ENCODE results near the gene PKP4. TPM values are rescaled to one million over a fixed set of nuclear protein-coding genes. Genes with fewer than 3 reads are reported as not detected.

The PKP4 gene
- total RNA-seq, 2 donors from 2014 or later = 44.7 to 56.5 TPM

DNA sequence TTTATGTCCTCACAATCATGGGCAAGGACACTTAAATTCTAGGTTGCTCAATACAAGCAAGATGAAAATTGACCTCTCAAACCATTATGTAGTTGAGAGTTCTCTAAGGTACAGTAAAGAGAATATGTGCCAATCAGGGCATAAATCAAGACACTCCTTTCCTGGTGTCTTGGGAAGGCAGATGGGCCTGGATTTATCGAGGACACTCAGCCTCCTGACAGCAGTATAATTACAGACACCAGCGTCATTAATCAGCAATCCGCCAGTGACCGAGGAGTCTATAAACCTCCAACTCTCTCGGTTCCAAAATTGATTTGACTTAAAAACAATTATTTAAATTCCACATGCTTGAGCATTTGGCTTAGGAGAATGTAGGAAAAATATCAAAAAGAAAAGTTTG, 262.7 kb downstream of the PKP4 start:
- intact Hi-C loops (cut with DNase I) = no loop called here
- no peak for DNase-seq (ENCODE audit: low spot score)

DNA sequence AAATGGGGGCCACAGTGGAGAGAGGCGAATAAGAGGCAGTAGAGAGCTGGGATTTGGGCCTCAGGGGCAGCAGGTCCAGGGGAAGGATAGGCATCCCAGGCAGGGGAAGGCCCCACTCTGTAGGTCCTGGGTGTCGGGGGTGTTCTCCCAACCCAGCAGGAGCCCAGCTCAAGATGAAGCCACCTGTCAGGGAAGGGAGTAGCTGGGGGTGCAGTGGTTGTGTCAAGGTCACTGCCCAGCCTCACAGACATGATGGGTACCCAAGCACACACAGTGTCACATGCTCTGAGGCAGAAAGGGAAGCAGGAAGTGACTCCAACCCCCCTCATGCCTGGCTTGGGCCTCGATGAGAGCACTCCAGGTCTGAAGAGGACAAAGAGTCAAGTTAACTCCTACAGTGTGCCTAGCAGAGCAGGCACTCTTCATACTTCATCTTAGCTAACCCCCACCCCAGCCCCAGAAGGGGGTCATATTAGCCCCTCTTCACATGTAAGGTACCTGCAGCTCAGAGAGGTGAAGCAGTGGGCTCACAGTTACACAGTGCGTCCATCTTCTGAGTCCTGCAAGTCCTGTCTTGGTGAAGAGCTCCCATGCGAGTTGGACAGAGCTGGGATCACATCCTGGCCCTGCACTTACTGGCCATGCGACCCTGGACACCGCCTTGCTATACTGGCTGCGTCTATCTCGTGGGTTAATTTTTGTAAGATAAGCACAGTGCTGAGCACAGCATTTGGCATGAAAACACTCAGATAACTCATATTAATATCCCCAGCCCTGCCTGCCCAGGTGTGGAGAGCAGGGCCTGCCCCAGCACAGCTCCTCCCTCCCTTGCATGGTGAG, 265.7 kb downstream of the PKP4 start:
- DNase-seq (ENCODE audit: low spot score) = no peak
- intact Hi-C loops (cut with DNase I) = no loop called here

DNA sequence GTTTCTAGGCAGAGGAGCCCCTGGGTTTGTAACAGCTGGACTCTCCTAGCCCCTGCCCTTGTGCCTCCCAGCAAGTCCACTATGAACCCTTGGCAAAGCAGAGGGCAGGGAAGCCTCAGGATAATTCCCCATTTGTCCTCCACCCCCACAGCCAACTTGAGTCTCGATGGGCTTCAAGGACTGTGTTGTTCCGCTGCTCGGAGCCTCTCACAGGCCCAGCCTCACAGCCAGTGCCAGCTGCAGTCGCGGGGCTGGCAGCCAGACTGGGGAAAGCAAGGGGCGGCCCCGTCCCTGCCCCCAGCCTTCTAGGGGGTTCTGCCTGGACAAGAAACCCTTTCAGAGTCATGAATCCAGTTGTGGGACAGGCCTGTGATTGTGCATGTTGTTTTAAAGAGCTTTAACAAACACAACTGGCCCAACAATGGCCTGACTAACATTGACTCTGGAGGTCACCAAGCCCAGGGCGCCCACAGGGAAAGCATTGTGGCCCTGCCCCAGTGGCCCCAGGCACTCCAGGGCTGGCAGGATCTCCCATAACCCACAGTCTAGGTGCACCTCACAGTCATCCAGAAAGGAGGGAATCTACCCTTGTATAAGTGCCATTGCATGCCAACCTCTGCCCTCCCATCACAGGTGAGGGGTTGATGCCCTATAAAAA, 266.6 kb downstream of the PKP4 start:
- intact Hi-C loops (cut with DNase I) = no loop called here
- no peak for DNase-seq (ENCODE audit: low spot score)

DNA sequence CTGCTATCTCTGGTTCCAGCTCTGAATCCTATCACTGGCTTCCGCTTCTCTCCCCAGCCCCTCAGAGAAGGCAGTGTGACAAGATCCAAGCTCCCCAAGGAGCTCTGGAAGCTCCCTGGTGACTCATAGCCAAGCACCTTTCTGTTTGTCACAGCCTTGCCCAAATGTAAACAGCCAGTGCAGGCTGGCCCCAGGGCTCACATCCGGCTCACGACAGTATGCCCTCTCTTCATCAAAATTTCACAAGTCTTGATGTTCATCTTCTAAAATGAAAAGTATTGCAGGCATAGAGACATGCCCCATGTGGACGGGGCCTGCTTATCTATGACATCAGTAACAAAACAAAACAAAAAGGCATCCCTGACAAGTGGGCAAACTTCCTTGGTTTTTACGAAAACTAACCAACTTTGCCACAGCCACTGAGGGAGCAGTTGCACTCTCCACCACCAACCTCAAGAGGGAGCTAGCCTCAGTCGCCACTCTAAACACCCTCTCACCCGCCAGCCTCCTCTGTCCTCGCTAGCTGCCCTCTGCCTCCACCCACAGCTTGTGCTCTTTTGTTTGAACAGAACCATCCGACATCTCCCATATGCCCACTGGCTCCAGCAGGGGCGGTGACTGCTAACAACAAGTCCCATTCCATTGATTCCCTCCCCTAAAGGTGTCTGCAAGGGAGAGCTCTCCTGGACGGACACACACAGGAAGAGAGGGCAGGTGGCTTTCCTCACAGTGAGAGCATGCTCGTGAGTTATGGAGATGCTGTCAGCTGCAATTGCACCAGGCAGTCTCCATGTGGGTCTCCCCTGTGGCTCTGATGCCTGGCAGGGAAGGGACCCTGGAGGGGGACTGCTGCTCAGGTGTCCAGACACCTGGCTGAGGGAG, 267.4 kb downstream of the PKP4 start:
- intact Hi-C loops (cut with DNase I) = loop anchor here in 1 of 2 donors (1.0 kb wide), 1 partner anchor 30 kb away; no protein-coding TSS in a partner anchor
- DNase-seq (ENCODE audit: low spot score) = no peak

DNA sequence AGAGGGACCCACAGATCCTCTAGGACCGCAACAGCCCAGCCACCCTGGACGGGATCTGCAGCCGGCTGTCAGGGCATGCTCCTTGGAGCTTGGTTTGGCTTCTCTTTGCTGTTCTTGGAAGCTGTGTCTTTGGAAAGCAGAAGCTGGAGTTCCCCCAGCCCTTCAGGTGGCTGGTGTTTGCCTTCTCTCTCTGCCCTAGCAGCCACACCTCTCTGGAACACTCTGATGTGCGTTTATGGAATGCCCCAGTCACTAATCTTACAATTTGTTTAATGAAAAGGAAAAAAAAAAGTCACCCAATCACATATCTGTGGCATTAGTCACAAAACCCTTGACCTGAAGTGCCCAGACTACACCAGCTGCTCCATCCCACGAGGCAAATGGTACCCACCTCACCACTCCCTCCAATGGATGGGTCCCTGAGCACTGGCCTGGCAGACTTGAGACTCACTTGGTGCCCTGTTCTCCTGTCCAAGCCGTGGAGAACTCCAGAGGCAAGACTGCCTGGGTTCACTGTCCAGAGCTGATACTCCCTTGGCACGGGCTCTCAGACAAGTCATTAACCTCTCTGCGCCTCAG, 268.1 kb downstream of the PKP4 start:
- intact Hi-C loops (cut with DNase I) = loop anchor here in 1 of 2 donors (1.0 kb wide), 1 partner anchor 29 kb away; no protein-coding TSS in a partner anchor

DNA sequence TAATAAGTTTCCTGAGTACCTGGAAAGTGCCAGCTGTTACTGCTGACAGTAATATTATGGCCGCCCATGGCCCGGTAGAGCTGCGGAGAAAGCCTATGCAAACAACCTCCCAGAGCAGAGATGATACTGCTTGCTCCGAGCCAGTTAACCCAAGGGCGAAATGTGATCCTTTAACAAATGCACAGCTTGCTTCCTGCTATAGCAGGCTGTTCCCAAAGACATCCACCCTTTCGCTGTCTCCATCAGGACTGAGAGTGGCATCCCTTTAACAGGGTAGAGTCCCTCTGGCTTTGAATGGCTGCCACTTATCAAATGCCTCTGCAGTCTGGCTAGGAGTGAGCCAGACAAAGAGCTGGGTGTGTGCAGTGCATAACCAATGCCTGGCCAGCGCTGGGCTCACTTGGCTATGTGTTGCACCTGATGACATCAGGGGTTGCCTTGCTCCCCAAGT, 268.7 kb downstream of the PKP4 start:
- intact Hi-C loops (cut with DNase I) = no loop called here
- no peak for DNase-seq (ENCODE audit: low spot score)

More for the DNA sequence above, 268.1 kb downstream of the PKP4 start:
- DNase-seq (ENCODE audit: low spot score) = no peak

DNA sequence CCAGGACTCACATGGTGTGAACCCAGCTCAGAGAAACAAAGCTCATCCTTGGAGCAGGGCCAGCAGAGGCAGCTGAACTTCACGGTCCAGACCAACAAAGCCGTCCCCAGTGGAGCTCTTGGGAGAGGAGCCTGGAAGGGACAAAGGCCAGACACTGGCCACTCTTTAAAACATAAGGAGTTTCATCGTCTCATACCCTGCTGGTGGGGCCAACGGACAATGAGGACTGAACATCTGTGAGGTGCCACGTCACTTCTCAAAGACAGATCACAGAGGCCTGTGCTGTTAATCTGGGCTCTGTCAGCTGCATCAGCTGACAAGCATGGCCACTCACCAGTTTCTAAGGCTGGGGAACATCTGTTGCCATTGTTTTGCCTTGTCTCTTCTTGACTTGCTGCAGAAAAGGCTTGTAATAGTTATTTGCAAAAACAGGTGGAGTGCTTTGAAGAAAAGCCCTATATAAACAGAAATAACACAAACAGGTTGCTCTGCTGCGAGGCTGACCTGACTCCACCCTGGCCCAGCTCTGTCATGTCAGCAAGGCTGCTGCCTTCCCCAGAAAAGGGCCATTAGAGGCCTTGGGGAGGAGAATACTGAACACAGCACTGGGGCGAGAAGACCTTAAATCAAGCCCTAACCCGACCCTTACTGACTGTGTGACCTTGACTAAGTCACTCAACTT, 270.3 kb downstream of the PKP4 start:
- intact Hi-C loops (cut with DNase I) = no loop called here
- DNase-seq (ENCODE audit: low spot score) = no peak

DNA sequence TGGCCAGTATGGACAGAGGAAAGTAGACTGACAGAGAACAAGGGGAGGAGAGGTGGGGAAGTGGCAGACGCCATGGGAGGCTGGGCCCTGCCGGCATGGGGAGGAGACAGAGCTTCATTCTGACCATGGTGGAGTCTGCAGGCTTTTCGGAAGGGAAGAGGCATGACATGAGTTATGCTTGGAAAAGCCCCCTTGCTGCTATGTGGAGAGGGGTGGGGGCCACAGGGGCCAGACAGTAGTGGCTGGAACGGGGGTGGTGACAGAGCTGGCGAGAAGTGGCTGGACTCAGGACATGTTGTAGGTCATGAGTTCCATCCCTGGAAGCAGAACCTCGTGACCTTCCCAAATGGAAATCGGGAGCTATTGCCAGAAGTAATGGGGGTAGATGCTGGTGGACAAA, 271.7 kb downstream of the PKP4 start:
- DNase-seq (ENCODE audit: low spot score) = no peak
- intact Hi-C loops (cut with DNase I) = no loop called here

DNA sequence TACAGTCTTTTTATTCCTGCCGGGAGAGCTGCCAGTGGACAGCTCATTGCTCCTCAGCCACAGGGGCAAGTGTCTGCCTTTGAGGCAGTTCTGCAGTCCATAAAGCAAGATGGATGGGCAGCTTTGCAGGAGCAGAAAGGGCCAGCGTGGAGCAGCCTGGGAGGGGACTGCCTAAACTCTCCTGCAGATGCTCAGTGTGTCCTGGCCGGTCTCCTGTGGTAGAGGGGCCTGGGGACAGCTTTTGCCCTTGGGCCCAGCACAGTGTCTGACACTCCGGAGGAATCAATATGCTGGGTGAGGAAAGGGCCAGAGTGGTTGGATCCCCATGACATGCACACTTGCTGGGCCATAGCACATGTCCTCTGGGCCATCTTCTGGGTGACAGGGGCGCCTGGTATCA, 272.7 kb downstream of the PKP4 start:
- no peak for DNase-seq (ENCODE audit: low spot score)
- intact Hi-C loops (cut with DNase I) = no loop called here

DNA sequence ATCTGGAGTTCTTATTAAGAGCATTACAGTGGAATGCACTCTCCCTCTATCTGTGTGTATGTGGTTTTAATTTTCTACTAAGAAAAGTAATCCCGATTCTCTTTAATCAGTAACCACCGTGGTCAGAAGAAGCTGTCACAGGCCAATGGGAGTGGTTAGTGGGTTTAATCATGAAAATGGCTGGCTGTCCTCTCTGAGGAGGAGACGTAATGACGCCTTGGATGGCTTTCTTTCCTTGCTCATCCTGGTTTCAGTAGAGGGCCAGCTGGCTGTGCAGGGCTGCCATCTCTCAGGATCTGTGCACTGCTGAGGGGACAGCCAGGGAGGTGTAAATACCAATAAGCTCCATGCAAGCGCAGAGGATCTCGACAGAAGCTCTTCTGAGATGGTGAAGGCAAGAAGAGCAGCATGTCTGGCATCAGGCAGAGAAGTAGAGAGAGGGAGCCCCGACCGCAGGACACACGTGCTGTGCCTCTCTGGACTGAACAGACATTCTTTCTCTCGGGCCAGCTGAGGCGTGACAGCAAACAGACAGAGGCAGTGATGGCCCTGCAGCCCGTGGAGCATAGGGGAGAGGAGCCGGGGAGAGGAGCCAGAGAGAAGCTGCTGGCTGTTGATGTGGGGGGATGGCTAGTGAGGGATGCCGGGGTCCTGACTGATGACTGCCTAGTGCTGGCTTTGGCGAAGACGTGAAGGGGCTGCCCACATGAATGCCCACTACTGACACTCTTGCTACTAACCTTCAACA, 273.3 kb downstream of the PKP4 start:
- no peak for DNase-seq (ENCODE audit: low spot score)
- intact Hi-C loops (cut with DNase I) = no loop called here

DNA sequence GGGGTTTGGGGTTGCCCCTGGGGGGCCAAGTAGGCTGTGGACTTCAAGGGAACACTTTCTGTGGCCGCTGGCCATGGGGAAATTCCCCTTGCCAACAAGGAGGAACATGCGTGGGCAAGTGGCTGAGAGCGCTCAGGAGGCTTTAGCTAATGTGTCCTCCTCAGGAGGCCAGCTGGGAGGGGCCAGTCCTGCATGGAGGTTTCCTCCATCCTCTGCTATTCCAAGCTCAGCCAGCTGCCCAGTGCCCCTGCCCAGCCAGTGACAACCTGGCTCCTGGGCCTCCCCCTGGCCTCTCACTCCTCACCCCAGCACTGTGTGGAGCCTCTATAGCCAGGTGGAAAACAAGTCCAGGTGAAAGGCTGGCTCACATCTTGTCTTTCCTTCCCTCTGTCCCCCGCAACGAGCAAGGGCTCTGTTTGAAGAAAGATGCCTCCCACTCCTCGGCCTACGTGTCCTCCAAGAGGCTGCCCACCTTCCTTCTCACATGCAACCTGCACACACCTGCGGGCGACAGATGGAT, 273.9 kb downstream of the PKP4 start:
- no peak for DNase-seq (ENCODE audit: low spot score)
- intact Hi-C loops (cut with DNase I) = no loop called here

DNA sequence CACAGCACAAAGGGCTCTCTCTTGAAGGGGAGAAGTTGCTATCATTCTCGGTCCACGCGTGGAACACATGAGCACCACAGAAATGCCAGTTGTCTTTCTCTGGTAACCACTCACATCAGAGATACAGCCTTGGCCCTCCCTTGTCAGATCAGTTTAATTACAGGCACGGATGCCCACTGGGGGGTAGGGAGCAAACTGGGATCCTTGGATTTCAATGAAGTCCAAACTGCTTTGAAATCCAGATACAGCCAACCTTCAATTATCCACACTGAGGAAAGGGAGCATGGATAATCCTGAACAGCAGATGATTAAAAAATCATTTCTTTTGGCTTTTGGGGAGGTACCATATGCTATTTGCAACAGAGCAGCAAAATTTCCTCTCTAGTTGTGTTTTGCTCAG, 274.6 kb downstream of the PKP4 start:
- DNase-seq (ENCODE audit: low spot score) = no peak
- intact Hi-C loops (cut with DNase I) = no loop called here

Other genes with a start within 250 kb of the PKP4 start
- gene CCDC148, start 199 bp upstream of the PKP4 start, total RNA-seq = under 1 TPM; 0.43 to 0.79 TPM

All from posterior vena cava (tissue), 2 donors.